Activated CD8-positive, alpha-beta memory T cell treated with anti-CD3 and anti-CD28 coated beads for 36 hours (primary cell): ENCODE measurements around the gene MGLL. TPM values are rescaled to one million over a fixed set of nuclear protein-coding genes. Genes with fewer than 3 reads are reported as not detected.

Experiments
- CTCF ChIA-PET: fragments of 350-600 bp; sonication (Branson Sonifier 250); formaldehyde crosslinking; loops from one replicate; lab custom pipeline; 2021; ENCODE audit warnings: antibody characterized with exemption; lab: Charles Lee
- POLR2A ChIA-PET: fragments of 350-600 bp; sonication (Branson Sonifier 250); formaldehyde crosslinking; loops from one replicate; lab custom pipeline; 2021; ENCODE audit warnings: antibody characterized with exemption; lab: Charles Lee
- total RNA-seq, 2 experiments: library from RNA; stranded (reverse); gene quantifications; one replicate each; pipeline ENCODE4 v1.2.3, GENCODE V29; 2021

MGLL gene
- total RNA-seq, 2 experiments from 2014 or later = 2.2 to 4.9 TPM

GRCh38 chr3:127796045-127796830, 26.1 kb downstream of the MGLL start:
- CTCF ChIA-PET = no interaction called here
- POLR2A ChIA-PET = no interaction called here

GRCh38 chr3:127794972-127795371, 27.3 kb downstream of the MGLL start:
- ChIA-PET CTCF (no interaction called here), POLR2A (no interaction called here)

GRCh38 chr3:127794402-127794801, 27.9 kb downstream of the MGLL start:
- CTCF ChIA-PET = no interaction called here

GRCh38 chr3:127792541-127793292, 29.6 kb downstream of the MGLL start:
- POLR2A ChIA-PET = no interaction called here
- CTCF ChIA-PET = interaction anchor here (0.6 to 0.7 kb wide), 3 partner anchors 37 to 57 kb away, joined by 3 read pairs; no protein-coding TSS in a partner anchor

More at GRCh38 chr3:127794402-127794801, 27.9 kb downstream of the MGLL start:
- POLR2A ChIA-PET = no interaction called here

- CTCF ChIA-PET = interaction anchor here (0.9 kb wide), 1 partner anchor 91 kb away, joined by 5 read pairs; no protein-coding TSS in a partner anchor
- POLR2A ChIA-PET = interaction anchor here (0.6 kb wide), 1 partner anchor 33 kb away, joined by 4 read pairs; no protein-coding TSS in a partner anchor
Observed at GRCh38 chr3:127791221-127791913, 30.9 kb downstream of the MGLL start.

- ChIA-PET CTCF (interaction anchor here (0.9 kb wide), 1 partner anchor 92 kb away, joined by 5 read pairs; no protein-coding TSS in a partner anchor), POLR2A (no interaction called here)
Observed at GRCh38 chr3:127790882-127791183, 31.5 kb downstream of the MGLL start.

GRCh38 chr3:127789990-127790881, 32.1 kb downstream of the MGLL start:
- CTCF ChIA-PET = interaction anchor here (0.9 kb wide), 1 partner anchor 93 kb away, joined by 5 read pairs; no protein-coding TSS in a partner anchor
- POLR2A ChIA-PET = no interaction called here

- ChIA-PET POLR2A (no interaction called here), CTCF (no interaction called here)
Observed at GRCh38 chr3:127789051-127789450, 33.3 kb downstream of the MGLL start.

- CTCF ChIA-PET = no interaction called here
- POLR2A ChIA-PET = no interaction called here
Observed at GRCh38 chr3:127788451-127788909, 33.8 kb downstream of the MGLL start.

GRCh38 chr3:127787571-127788365, 34.5 kb downstream of the MGLL start:
- ChIA-PET POLR2A (no interaction called here), CTCF (no interaction called here)

- POLR2A ChIA-PET = no interaction called here
- CTCF ChIA-PET = no interaction called here
Observed at GRCh38 chr3:127787071-127787490, 35.2 kb downstream of the MGLL start.

GRCh38 chr3:127786353-127787070, 35.8 kb downstream of the MGLL start:
- POLR2A ChIA-PET = no interaction called here

GRCh38 chr3:127785711-127786265, 36.5 kb downstream of the MGLL start:
- ChIA-PET CTCF (no interaction called here), POLR2A (no interaction called here)

More at GRCh38 chr3:127786353-127787070, 35.8 kb downstream of the MGLL start:
- CTCF ChIA-PET = no interaction called here

GRCh38 chr3:127784865-127785710, 37.2 kb downstream of the MGLL start:
- POLR2A ChIA-PET = no interaction called here
- CTCF ChIA-PET = no interaction called here

GRCh38 chr3:127784283-127784682, 38.0 kb downstream of the MGLL start:
- POLR2A ChIA-PET = no interaction called here
- CTCF ChIA-PET = no interaction called here

GRCh38 chr3:127783642-127784160, 38.6 kb downstream of the MGLL start:
- CTCF ChIA-PET = no interaction called here

More at GRCh38 chr3:127783642-127784160, 38.6 kb downstream of the MGLL start:
- POLR2A ChIA-PET = no interaction called here
